Renal cortical epithelial cell (primary cell): ENCODE measurements around the gene DCP2. TPM values are rescaled to one million over a fixed set of nuclear protein-coding genes. Genes with fewer than 3 reads are reported as not detected.
A peak's percentile ranks its signal among the peaks of the same experiment; 100 is the strongest.

ENCODE experiments used
- DNase-seq: peaks from one replicate; pipeline ENCODE4 v3.0.0-alpha.2; 2011; ENCODE audit warnings: low read depth
- total RNA-seq: library from RNA; depleted of rRNA; stranded (reverse); fragments of >200 nt; gene quantifications from 2 replicates; pipeline ENCODE4 v1.2.3, GENCODE V29; 2014

The DCP2 gene
- total RNA-seq, 1 donor from 2014 or later, result 101 TPM

DNA sequence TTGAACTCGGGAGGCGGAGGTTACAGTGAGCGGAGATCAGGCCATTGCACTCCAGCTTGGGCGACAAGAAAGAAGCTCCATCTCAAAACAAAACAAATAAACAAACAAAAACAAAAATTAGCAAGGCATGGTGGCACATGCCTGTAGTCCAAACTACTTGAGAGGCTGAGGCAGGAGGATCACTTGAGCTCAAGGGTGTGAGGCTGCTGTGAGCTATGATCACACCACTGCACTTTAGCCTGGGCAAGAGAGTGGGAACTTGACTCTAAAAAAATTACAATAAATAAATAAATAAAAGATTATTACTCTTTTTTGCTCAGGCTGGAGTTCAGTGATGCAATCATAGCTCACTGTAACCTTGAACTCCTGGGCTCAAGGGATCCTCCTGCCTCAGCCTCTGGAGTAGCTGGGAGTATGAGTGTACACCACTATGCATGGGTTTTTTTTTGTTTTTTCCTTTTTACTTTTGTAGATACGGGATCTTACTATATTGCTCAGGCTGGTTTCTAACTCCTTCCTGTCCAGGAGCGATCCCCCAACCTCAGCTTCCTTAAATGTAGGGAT lies 9.0 kb upstream of the DCP2 start:
- DNase-seq, result no peak

DNA sequence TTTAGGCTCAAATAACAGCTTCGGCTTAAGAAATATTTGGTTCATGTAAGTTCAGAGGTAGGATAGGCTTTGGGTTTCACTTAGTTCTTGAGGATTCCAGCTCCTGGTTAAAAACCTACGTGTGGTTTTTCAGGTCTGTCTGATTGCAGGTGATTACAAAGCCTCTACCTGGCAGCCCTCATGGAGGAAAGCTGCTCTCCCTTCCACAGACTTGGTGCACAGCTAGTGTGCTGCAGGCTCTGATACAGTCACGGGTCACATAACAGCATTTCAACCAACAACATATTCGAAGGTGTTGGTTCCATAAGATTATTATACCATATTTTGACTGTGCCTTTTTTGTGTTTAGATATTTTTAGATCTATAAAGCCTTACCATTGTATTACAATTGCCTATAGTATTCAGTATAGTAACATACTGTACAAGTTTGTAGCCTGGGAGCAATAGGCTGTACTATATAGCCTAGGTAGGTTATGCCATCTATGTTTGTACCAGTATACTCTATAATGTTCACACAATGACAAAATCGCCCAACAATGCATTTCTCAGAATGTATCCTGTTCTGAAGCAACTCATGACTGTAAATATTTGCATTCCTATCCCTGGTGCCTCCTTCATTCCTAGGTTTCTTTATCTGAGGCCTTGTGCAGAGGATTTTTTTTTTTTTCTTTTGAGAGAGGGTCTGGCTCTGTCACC lies 8.0 kb upstream of the DCP2 start:
- DNase-seq, result no peak

DNA sequence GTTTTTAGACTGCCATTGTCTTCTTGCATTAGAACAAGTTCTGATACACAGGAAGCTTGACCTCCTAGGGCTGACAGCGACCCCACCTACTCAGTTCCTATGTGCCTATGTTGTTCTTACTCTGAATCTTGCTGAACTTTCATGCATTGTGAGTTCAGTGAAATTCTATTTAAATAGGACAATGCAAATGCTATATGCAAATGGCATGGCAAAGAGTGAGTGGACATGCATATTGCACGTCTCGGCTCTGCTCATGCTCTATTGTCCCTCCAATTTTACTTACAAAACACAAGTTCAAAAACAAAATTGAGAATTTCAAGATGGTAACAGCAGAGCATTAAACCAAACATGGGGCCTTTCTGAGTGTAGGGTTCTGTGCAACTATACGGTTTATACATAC lies 5.3 kb upstream of the DCP2 start:
- no peak for DNase-seq

DNA sequence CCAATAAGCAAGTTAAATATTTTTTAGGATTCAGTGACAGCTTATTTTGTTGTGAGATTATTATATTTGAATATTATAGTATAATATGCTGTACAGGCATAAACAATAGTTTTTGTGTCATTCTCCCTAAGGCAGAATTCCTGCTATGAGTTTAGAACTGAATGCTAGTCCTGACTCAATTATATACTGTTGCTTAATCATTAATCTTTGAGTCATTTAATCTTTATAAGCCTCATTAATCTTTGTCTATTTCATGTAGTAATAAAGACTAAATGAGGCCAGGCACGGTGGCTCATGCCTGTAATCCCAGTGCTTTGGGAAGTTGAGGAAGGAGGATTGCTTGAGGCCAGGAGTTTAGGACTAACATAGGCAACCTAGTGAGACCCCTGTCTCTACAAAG lies 3.6 kb upstream of the DCP2 start:
- DNase-seq, result peak; percentile 96

DNA sequence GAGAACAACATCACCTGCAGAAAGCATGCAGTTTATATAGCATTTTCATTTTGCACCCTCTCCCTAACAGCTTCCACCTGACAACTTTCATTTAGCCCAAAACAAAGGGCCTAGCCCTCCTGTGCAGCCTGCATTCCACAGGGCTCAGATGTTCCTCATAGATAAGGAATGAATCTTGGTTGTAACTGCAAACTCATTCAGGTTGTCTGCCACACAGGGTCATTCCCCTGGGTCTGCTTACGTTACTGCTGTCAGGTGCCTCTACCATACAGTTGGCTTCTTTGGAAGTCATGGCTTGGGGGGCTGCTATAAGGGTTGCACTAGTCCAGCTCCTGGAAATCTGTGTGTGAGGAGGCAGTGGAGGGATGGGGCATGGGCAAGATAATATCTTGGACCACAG lies 2.7 kb upstream of the DCP2 start:
- DNase-seq, result no peak

DNA sequence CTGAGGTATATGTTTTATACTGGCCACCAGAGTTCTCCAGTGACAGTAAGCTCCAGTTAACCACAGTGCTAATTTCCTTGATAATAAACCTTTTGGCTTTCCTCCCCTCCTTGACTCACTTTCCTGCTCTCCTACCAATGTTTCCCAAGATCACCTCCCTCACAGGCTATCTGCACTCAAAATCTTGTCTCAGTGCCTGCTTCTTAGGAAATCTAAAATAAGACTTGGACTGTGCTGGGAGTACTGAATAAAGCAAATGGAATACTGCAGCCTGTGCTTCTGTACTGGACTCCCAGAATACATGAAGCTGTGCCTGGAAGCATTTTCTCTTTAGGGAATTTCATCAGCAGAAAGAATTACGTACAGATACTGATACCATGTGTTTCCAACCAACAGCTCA lies 1.7 kb upstream of the DCP2 start:
- DNase-seq, result no peak

DNA sequence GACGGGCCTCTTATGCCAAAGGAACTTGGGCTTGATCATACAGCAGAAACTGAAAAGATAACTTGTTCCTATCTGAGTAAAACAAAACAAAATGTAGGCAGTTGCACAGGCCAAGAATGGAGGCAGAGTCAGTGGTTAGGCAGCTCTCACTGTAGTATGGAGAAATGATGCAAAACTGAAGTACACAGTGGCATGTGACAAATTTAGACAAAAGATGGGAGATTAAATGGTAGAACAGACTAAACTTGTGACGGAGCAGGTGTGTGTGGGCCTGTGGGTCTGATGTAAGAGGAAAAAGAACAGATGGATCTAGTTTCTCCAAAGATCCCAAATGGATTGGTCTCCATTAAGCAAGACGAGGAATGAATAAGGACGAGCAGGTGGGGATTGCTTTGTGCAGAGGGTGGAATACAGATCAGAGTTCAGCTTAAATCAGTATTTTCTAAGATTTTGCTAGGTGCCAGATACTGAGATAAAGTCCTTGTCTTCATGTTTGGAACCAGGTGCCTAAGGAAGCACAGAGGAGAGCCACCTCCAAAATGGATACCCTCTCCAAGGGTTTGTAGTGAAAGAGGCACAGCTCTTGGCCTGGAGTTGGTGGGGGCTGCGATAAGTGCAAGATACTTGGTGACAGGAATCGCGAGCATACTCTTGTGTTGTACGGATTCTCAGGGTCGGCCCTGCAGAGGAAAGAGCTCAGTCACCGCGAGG lies 722 bp upstream of the DCP2 start:
- no peak for DNase-seq

DNA sequence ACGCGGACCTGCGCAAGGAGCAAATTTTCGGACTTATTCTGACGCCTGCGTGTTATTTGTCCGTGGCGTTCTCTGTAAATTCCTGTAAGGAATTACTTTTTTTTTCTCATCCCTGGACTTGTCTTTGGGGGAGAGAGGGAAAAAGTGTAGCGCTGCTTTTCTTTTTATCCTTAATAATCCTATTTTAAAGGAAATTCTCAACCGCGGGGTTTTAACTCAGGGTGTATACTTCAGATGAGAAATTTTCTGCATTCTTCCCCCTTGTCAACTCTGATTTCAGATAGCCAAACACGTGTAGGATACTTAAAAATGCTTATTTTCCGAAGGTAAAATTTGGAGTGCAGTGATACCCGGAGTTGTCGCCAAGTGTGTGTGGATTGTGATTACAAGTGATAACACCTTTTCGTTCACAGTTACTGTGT lies 853 bp downstream of the DCP2 start:
- no peak for DNase-seq

DNA sequence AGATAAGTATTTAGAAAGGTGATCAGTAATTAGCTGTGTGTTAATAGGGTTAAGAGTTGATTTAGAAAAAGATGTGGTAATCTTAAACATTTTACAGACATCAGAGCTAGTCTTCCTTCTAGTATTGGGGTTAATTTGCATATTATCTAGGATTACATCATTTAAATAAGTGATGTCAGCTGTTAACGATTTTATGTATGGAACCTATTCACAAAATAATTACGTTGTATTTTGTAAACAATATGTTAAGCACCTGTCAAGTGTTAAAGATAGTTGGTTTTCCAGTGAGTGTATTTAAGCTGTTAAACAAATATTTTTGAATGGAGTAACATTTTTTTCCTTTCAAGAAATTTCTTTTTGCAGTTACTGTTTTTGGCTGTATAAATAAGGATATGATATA lies 2.2 kb downstream of the DCP2 start:
- no peak for DNase-seq

DNA sequence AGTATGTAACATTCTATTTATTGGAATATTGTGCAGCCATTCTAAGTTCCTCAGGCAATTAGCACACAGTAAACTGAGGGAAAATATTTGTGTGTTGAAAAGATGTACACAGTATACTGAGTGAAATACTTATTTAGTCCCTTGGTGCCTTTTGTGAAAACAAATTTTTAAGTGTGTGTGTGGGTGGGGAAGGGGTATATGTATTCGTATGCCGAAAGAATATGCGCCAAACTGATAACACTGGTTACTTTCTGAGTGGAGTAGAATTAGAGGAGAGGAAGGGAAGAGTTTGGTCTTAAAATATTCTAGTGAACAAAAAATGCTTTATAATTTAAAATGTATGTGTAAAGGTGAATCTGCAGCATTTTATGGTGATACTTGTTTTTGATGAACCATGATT lies 3.1 kb downstream of the DCP2 start:
- no peak for DNase-seq

DNA sequence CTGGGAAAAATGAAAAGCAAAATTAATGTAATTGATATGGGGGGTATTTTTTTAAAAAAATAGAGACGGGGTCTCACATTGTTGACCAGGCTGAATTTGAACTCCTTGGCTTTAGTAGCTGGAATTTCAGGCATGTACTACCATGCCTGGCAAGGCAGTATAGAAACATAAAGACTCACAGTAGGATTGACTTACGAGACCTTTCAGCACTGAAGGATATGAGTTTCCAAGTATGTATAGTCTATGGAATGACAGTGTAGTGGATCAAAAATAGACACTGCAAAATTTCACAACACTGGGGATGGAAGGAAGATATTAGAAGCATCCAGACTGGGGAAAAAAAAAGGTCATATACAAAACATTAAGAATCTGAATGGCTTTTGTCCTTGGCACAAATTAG lies 6.8 kb downstream of the DCP2 start:
- no peak for DNase-seq

DNA sequence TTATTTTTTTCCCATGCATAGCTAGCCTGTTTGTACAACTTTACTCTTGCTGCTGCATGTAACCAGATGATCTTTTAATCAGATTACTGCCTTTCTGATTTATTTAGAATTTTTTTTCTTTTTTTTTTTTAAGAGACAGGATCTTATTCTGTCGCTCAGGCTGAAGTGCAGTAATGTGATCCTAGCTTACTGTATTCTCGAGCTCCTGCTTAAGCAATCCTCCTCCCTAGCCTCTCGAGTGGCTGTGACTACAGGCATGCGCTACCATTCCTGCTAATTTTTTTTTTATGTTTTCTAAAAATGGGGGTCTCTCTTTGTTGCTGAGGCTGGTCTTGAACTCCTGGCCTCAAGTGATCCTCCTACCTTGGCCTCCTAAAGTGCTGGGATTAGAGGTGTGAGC lies 9.6 kb downstream of the DCP2 start:
- no peak for DNase-seq

DNA sequence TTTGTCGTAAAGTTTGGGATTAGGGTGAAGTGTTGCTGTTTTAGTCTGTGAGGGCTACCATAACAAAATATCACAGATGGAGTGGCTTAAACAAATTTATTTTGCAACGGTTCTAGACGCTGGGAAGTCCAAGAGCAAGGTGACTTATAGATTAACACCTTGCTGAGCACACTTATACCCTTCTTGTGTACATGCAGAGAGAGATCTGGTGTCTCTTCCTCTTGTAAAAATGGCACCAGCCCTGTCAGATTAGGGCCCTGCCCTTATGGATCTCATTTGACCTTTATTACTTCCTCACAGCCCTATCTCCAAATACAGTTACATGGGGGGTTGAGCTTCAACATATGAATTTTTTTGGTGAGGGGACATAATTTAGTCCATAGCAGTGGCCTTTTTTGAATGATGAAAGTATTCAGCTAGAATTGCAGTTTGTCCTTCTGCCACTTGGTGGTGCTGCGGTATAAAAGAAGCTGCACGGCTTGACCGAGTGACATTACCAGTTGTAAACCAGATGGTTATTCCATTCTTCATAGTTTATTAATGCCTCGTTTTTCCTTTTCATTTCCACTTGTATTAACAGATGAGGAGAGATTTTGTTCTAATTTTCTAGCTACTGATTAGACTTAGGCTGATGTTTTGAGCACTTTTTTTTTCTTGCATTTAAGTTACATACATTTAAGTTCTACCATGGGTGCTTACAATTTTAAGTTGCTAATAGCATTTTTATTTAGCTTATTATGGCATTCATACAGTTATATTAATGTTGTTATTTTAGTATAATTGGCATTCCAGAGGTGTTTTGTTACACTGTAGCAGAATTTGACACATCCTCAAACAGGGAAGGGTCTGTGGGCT lies 19.4 kb downstream of the DCP2 start:
- peak; percentile 57 for DNase-seq

DNA sequence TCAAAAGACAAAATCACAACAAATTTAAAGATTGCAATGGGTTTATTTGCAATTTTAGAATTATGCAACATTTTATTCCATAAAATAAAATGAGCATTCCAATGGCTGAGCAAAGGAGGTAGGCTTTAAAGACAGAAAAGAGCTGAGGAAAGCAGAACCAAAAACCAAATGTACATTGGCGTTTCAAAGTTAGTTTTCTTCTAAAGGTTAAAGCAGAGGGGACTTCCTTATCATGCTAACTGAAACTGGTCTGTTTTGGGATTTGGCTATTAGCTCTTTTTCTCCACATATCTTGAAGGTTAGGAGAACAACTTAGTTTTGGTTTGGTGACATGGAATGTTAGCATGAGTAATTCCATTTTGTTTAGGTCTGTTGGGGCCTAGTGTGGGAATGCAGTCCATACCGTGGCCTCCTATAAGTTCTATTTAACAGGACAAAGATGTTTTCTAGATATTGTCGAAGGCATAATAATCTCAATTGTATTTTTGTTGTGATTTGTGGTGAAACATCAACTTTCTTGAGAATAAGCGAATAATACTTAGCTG lies 20.3 kb downstream of the DCP2 start:
- no peak for DNase-seq

DNA sequence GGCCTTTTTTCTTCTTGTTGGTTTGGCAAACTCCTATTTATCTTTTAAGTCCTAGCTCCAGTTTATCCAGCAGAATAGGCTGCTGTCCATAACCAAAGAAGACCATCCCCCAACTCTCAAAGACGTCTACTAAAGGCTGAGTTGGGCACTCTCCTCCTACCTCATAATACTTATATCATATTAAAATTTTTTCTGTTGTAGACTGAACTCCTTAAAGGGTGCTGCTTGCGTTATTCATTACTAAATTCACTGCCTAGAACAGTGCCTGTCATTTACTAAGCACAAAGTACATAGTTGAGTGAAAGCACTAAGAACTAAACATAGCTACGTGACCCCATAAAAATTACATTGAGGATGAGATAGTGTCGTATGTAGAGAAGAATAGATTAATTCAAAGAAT lies 21.7 kb downstream of the DCP2 start:
- no peak for DNase-seq

DNA sequence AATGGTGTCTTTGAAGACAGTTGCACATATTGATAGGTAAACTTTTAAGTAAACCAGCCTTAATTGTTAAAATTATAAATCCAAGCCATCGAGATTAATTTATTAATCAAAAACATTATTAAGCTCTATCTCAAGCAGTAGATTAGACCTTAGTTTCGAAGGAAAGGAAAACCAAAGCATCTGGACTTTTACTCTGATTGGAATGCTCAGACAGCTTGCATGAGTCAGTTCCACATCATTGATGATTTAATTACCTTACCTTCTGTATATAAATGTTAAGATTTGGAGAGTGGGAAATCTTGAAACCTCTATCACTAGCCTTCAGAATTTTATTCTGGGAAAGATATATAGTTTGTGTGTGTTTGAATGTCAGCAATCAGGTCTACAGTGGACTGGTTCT lies 23.9 kb downstream of the DCP2 start:
- peak; percentile 29 for DNase-seq

DNA sequence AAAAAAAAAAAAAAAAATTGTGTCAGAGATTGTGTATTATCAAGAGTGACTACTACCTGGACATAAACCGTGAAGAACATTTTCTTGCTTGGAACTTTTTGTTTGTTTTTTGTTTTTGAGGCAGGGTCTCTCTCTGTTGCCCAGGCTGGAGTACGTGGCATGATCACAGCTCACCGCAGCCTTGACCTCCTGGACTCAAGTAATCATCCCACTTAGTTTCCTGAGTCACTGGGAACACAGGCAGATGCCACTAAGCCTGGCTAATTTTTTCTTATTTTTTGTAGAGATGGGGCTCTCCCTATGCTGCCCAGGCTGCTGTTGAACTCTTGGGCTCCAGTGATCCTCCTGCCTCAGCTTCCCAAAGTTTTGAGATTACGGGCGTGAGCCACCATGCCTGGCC lies 25.8 kb downstream of the DCP2 start:
- no peak for DNase-seq

DNA sequence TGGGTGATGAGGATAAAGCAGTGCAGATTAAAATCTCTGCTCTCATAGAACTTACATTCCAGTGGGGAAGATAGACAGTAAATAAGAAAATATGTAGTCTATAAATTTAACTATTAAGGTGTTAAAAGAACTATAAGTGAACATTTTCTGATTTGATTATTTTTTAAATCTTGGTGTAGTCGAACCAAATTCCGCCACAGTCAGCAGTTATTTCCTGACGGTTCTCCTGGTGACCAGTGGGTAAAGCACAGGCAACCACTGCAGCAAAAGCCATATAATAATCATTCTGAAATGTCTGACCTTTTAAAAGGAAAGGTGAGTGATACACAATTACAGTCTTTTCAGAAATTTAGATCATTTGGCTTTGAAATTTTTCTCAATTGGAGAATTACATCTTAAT lies 27.2 kb downstream of the DCP2 start:
- DNase-seq, result no peak

DNA sequence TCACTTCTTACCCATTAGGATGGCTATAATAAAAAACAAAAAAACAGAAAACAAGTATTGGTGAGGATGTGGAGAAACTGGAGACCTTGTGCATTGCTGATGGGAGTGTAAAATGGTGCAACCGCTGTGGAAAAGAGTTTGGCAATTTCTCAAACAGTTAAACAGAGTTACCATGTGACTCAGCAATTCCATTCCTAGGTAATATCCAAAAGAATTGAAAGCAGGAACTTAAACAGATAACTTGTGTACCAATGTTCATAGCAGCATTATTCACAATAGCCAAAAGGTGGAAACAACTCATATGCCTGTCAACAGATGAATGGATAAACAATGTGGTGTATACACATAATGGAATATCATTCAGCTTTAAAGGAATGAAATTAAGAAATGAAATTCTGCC lies 28.9 kb downstream of the DCP2 start:
- no peak for DNase-seq

DNA sequence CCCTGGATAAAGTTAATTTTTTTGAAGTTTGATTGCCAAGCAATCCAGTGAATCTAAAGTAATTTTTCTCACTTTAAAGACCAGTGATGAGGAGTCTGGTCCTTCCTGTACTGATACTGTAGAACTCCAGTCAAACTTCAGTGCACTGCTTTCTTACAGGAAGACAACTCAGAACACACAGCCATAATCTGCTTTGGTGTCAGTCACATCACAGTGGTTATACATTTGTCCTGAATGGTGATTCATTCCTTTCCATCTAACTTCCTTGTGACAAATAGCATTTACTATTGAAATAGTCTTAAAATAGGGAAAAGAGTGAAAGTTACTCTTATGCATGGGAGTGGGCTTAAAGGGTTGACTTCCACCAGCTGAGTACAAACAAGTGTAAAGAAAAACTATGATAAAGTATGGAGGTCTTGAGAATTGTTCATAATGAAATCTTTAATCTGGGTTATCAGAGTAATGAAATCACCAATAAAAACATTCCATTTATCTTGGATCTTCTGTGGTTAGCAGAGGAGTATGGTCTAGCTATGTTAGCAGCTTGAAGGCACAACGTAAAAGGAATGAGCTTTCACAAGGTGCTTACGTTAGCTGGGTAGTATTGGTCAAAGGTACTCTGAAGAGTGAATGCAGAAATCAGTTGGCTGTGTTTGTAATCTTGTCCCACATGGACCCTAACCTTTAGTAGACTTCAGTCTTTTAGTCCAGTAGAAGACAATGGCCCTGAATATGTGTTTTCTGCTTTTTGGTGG lies 41.5 kb downstream of the DCP2 start:
- DNase-seq, result peak; percentile 33

DNA sequence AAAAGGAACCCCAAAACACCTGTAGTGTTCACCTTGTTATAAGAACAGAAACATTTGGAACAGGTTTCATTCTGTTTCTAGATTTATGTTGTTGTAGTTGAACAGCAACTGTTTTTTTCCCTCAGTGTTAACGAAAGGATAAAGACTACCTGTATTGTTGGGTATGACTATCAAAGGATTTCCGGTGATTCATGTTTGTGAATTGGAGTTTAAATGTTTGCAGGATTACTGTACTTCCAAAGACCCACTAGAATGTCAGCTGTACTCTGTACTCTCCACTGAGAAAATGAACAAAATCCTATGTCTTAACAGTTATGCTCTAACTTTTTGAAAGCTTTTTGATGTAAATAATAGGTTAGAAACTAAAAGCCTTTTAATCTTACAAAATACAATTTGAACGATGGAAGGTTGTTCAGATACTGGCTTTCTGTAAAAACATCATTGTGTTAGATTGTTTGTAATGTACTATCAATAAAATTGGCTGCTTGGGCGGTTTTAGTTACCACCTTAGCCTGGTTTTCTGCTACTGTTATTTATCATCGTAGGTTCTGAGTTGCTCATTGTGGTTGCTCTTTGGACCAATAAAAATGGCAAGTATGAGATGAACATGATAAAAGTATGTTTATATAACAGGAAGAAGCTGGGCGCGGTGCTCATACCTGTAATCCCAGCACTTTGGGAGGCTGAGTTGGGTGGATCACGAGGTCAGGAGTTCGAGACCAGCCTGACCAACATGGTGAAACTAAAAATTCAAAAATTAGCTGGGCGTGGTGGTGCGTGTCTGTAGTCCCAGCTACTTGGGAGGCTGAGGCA lies 44.1 kb downstream of the DCP2 start:
- peak; percentile 91 for DNase-seq
